Kidney (tissue), 14 donors: ENCODE data around the gene ATP11A. TPM values are rescaled to one million over a fixed set of nuclear protein-coding genes. Genes with fewer than 3 reads are reported as not detected.

Source experiments
- DNase-seq, 5 donors: peaks; one replicate each; pipeline ENCODE4 v3.0.0-alpha.2; 2013 to 2020
- FAIRE-seq: peaks from 2 replicates; lab custom pipeline; 2012; peaks lifted over from hg19 to GRCh38; lab: Jason Lieb, UNC
- H3K27ac ChIP-seq, 2 donors: one replicate each; pipeline ENCODE4 v1.7.0; 2013; ENCODE audit warnings: low read depth in 2 of 2, low read length in 2 of 2, inconsistent platforms in 1 of 2
- H3K27me3 ChIP-seq: one replicate; pipeline ENCODE4 v1.7.1; 2013; ENCODE audit warnings: low read length, inconsistent platforms; ENCODE audit not compliant: control insufficient read depth, insufficient read depth
- H3K36me3 ChIP-seq, 3 donors: one replicate each; pipeline versions ENCODE4 v1.7.0 to v1.7.1; 2013; ENCODE audit warnings: low read length in 3 of 3, control low read depth in 1 of 3, inconsistent platforms in 1 of 3; ENCODE audit not compliant: insufficient read depth in 3 of 3, control insufficient read depth in 2 of 3
- H3K4me1 ChIP-seq, 3 donors: one replicate each; pipeline versions ENCODE4 v1.7.0 to v1.7.1; 2013; ENCODE audit warnings: low read length in 3 of 3, inconsistent platforms in 1 of 3, low read depth in 1 of 3; ENCODE audit not compliant: control insufficient read depth in 2 of 3, insufficient read depth in 2 of 3
- H3K4me3 ChIP-seq, 3 donors: one replicate each; pipeline versions ENCODE4 v1.7.0 to v1.8.1; 2013; ENCODE audit warnings: low read length in 3 of 3, control low read depth in 1 of 3, inconsistent platforms in 1 of 3
- H3K9ac ChIP-seq, 3 donors: one replicate each; pipeline versions ENCODE4 v1.7.0 to v1.7.1; 2013; ENCODE audit warnings: low read length in 3 of 3, control low read depth in 1 of 3, inconsistent platforms in 1 of 3
- H3K9me3 ChIP-seq, 3 donors: one replicate each; pipeline versions ENCODE4 v1.7.0 to v1.7.1; 2013; ENCODE audit warnings: low read length in 3 of 3, control low read depth in 1 of 3, inconsistent platforms in 1 of 3; ENCODE audit not compliant: control insufficient read depth in 2 of 3, insufficient read depth in 1 of 3
- intact Hi-C: fragments of 100-400 bp; cut with DNase I; formaldehyde crosslinking; loops from one replicate; pipeline ENCODE4 v1.11.1; 2022
- polyA plus RNA-seq: library from polyadenylated mRNA; stranded (reverse); fragments of 350-450 nt; fragmentation: Illumina TruSeq; extraction: RNeasy Lipid Tissue Mini Kit (QIAGEN cat#74804); gene quantifications from one replicate; pipeline ENCODE4 v1.2.3, GENCODE V29; 2014; ENCODE audit warnings: low read depth, low replicate concordance; ENCODE audit not compliant: insufficient read depth
- total RNA-seq: library from RNA; stranded (reverse); fragmentation: NEBNext Ultra II Directional; extraction: Animal tissue kit (Norgen Biotek cat#: 25700); gene quantifications from one replicate; pipeline ENCODE4 v1.2.1, GENCODE V29; 2021
- TF ChIP-seq, protein P1 (sequence below): IDR thresholded peaks from 3 replicates; pipeline ENCODE4 v1.5.1; 2012; ENCODE audit warnings: mild to moderate bottlenecking, moderate library complexity, borderline replicate concordance; ENCODE audit not compliant: insufficient read depth; ENCODE audit errors: extremely low read depth
- donor health status: control.
- donor health status: control.
- donor health status: control.
- donor health status: control.
- donor health status: control.
- donor health status: DM: yes; HTN: yes; CAD: no.
- donor health status: Normal renal cell carcinoma (clear cell type).

ATP11A gene
- total and polyA plus RNA-seq, 2 donors from 2014 or later, result 4.9 to 212 TPM

DNA sequence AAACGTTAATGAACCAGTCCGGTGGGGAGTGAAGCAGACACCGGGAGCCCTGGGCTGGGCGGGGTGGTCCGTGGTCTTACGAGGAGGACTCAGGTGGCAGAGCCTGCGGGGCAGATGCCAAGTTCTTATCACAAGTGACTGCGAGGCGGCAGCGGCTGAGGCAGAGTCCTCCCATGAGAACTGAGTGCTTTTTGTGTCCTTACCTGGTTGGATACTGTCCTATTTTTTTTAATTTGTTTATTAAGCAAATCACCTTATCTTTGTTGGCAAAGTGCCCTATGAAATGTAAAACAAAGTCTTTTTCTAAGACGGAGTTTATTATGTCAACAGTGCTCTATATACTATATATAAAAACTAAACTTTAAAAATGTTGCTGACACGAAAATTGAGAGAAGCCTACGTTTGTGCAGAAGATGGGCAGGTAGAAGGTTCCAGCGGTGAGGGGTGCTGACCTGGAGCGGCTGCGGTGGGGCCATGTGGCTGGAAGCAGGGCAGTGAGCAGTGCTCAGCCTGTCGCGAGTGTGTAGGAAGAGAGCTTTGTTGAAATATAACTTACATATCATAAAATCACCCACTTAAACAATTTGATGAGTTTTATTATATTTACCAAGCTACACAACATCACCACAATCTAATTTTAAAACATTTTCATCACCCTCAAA is 82.2 kb downstream of the ATP11A start:
- H3K4me3 ChIP-seq, result no peak overlapping the region
- TF ChIP-seq, protein P1, sequence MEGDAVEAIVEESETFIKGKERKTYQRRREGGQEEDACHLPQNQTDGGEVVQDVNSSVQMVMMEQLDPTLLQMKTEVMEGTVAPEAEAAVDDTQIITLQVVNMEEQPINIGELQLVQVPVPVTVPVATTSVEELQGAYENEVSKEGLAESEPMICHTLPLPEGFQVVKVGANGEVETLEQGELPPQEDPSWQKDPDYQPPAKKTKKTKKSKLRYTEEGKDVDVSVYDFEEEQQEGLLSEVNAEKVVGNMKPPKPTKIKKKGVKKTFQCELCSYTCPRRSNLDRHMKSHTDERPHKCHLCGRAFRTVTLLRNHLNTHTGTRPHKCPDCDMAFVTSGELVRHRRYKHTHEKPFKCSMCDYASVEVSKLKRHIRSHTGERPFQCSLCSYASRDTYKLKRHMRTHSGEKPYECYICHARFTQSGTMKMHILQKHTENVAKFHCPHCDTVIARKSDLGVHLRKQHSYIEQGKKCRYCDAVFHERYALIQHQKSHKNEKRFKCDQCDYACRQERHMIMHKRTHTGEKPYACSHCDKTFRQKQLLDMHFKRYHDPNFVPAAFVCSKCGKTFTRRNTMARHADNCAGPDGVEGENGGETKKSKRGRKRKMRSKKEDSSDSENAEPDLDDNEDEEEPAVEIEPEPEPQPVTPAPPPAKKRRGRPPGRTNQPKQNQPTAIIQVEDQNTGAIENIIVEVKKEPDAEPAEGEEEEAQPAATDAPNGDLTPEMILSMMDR, result no peak

GRCh38 chr13:112772539-112772909 is 82.7 kb downstream of the ATP11A start:
- TF ChIP-seq, protein P1, result no peak
- DNase-seq (no peak), FAIRE-seq (no peak)
- H3K9me3 ChIP-seq, result no peaks in the 10 kb centered on the region
- no peak overlapping the region for H3K9ac ChIP-seq
- no peak overlapping the region for H3K4me3 ChIP-seq
- H3K27me3 ChIP-seq, result no peaks in the 10 kb centered on the region
- H3K4me1 ChIP-seq, result peaks cover 0 to 8% (median 0%) of the 10 kb centered on the region in 3 donors
- H3K27ac ChIP-seq, result no peak overlapping the region
- no peaks in the 10 kb centered on the region for H3K36me3 ChIP-seq
- intact Hi-C loops, result no loop called here

More for the DNA sequence above, 82.2 kb downstream of the ATP11A start:
- FAIRE-seq, result no peak
- Histone ChIP-seq H3K4me1 (peaks cover 0 to 8% (median 0%) of the 10 kb centered on the region in 3 donors), H3K27me3 (no peaks in the 10 kb centered on the region), H3K27ac (no peak overlapping the region), H3K9ac (no peak overlapping the region), H3K36me3 (no peaks in the 10 kb centered on the region), H3K9me3 (no peaks in the 10 kb centered on the region)
- intact Hi-C loops, result no loop called here
- no peak for DNase-seq

DNA sequence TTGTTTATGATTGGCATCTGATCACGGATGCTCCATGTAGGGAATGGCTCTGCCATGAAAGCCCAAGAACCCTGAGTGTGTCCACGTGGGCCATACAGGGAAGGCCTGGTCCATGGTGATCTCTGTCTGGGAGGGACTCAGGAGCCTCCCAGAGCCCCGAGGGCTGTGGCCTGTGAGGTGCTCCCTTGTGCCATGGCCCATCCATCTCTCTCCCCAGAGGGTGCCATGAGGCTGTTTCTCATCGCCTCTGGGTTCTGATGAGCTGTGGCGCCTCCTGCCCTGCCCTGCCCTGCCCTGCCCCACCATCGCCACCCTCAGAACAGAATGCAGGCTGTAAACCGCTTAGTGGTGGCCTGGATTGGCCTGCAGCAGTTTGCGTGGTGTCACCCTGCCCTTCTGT is 83.1 kb downstream of the ATP11A start:
- Histone ChIP-seq H3K4me3 (no peak overlapping the region), H3K27ac (no peak overlapping the region), H3K4me1 (peaks cover 0 to 11% (median 0%) of the 10 kb centered on the region in 3 donors), H3K9ac (no peak overlapping the region), H3K9me3 (no peaks in the 10 kb centered on the region), H3K36me3 (no peaks in the 10 kb centered on the region), H3K27me3 (no peaks in the 10 kb centered on the region)
- TF ChIP-seq, protein P1, result no peak
- FAIRE-seq (no peak), DNase-seq (no peak)
- intact Hi-C loops, result no loop called here
